ENCODE measurements around the gene UBQLN1.

Gene UBQLN1

DNA sequence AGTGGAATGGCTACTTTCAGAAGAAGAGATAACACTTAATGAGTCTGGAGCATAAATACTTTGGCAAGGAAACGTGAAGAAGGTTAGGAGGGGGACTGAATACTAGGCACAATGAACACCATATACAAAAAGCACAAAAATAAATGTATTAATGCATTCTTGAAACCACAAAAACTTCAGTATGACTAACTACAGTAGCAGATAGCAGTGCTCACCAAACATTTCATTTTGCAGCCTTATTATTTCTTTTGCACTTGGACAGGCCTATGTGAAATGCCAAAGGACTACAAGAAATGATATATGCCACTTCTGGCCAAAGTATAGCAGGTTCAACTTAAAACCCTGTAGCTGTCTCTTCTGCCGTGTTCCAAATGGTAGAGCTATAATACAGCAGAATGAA lies 26.3 kb downstream of the UBQLN1 start:
- DNase-seq: no peak

DNA sequence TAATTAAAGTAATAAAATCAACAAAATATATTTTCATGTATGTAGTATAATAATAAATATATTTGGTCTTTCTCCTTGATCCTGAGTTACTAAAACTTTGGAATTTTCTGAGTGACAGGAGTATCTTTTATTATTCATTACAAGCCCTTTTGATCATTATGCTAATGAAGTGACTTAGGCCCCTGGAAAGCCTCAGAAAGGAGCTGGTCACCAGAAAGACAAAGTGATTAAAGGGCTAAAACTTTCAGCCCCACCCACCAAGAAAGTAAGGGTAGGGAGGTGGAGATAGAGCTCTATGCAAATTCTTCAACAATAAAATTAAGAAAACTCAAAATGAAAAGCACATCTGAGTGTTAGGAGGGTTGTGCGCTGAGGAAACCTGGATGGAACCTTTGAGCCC lies 27.5 kb downstream of the UBQLN1 start:
- no peak for DNase-seq

DNA sequence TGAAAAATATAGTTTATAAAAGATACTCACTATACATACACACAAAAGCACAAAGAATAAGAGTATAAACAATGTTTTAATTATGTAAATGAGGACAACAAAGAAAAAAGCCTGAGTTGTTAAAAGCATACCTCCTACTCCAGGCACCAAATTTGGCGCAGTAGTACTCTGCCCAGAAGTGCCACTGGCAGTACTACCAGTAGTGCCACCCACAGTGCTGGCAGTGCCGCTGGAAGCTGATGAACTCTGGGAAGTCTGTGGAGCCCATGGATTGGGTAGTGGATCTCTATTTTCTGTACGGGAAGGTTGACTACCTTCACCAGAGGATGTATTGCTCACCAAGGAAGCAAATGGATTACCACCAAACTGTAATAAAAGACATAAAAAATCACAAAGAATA lies 30.2 kb downstream of the UBQLN1 start:
- DNase-seq: no peak

DNA sequence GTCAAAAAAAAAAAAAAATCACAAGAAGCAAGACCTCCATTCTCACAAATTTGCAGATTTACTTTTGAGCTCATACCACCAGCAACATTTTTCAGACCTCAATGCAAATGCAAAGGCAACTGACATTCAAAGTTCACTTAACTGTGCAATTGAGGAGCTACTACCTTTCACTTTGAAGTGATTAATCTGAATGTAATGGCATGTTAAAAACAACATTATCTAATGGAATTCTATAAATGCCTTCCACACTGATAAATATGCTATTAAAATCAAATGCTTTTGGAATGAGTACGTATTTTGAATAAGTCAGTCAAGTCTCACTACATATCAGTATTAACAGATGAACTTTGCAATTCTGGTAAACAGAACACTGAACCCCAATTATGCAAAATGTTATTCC lies 32.3 kb downstream of the UBQLN1 start:
- no peak for DNase-seq

DNA sequence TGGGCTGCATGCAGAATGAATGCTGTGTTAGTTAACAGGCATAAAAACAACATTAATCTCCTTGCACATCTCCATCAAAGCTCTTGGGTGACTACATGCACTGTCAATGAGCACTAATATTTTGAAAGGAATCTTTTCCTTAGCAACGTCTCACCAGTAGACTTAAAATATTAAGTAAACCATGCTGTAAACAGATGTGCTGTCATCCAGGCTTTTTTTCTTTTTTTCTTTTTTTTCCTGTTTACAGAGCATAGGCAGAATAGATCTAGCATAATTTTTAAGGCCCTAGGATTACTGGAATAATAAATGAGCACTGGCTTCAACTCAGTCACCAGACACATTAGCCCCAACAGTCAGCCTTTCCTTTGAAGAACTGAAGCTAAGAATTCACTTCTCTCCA lies 36.3 kb downstream of the UBQLN1 start:
- no peak for DNase-seq

DNA sequence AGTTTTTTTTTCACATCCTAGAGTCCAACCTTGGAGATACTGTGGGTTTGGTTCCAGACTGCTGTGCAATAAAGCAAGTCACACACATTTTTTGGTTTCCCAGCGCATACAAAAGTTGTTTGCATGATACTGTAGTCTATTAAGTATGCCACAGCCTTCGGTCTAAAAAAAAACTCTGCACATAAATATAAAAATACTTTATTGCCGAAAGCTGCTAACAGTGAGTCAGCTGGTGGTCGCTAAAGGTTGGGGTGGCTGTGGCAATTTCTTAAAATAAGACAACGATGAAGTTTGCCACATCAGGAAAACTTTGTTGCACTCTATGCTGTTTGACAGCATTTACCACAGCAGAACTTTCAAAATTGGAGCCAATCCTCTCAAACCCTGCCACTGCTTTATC lies 37.4 kb downstream of the UBQLN1 start:
- DNase-seq: no peak

DNA sequence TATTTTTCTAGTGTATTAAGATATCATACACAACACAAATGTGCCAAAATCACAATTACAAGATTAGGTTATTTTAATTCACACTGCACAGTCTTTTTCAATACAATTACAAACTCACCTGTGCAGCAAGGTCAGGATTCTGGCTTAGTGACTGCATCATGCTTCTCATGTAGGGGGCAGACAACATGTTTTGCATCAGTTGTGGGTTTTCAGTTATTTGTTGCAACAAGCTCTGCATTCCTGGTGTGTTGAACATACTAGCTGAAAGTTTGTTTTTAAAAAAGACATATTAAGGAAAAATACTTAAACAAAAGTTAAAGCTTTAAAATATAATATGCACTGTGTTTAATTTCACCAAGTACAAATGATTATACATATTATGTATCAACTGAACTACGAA lies 38.7 kb downstream of the UBQLN1 start:
- no peak for DNase-seq

DNA sequence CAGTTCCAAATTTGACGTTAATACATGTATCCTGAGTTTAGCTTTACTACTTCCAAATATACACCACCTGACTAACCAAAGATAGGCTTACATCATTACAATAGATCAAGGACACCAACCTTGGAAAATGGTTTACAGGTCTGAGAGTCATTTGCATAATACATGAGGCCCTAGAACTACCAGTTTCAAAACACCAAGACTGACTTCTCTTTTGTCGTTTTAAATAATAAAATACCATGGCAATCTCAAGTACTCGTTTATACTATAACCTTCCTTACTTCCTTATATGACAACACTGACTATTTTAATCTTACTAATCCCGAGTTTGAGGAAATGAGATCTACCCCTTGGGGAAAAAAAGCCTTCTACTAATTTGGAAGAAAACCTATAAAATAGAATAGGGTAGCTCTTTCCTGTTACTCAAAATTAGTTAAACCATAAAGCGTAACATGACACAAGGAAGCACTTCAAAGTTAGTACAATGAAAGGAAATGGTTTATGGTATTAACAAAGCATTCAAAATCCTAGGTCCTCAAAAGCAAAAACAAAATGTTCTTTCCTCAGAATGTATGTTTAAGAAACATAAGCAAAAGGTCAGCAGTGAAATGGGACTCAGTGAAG lies 42.1 kb downstream of the UBQLN1 start:
- no peak for DNase-seq

DNA sequence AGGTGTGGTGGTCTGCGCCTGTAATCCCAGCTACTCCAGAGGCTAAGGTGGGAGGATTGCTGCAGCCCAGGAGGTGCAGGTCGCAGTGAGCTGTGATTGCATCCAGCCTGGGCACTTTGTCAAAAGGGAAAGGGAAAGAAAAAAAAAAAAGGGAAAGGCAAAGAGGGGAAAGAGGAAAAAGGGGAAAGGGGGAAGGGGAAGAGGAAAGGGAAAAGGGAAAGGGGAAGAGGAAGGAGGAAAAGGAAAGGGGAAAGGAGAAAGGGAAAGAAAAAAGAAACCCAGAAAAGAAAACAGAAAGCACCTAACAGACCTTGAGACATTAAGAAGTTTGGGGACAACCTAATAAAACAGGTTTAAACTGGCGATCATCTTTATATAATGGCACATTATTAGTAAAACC lies 44.8 kb downstream of the UBQLN1 start:
- no peak for DNase-seq

DNA sequence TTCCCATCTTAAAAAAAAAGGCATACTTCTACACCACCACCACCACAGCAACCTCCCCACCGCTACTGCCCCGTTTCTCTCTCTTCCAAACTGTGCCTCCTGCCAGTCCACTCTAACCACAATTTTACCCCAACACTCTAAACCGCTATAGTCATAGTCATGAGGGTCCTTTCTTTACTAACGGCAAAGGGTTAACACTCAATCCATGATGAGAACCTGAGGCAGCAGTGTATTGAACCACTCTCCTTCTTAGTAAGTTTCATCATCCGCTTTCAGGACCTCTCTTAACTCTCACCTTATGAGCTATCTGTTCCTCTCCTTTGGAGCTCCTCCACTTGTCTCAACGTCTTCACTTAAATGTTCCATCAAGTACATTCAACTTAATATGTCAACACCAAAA lies 50.8 kb downstream of the UBQLN1 start:
- DNase-seq: no peak

DNA sequence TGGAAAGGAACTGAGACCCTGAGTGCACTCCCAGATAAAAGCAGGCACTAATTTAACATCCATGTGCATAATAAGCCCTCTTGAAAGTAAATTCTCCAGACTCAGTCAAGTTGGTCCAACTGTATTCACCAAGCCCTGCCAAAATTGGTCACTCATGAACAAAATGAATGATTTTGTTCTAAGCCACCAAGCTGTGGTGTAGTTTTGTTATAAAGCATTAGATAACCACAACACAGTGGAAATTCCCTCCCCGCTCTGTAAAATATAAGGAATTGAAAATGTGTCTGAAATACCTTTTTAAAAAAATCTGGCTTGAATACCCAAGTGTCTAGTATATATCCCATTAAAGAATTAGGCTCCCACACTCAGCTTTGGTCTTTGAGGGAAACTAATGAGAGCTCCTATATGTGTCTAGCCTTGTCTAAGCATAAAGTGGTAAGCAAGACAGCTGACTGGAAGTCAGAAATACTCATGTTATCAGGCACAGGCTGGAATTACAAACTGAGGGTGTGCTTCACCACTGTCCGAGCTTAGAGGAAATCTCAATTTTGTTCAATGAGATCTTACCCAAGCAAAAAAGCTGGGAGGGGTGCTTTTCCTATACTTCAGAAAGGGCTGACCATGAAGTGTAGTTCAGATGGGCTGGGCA lies 51.6 kb downstream of the UBQLN1 start:
- no peak for DNase-seq

DNA sequence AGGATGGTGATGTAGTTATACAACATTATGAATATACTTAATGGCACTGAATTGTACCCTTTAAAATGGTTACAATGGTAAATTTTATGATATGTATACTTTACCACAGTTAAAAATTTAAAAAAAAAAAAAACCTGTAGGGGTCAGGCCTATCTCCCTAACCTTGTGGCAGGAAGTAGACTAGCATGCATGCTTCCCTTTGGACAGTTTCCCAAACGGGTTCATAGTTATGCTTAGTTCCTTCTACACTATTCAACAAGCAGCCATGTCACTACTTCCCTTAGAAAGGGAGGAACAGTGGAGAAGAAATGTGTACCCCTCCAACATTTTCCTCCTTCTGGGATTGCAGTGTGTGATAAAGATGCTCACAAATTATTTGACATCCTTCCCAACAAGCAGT lies 52.3 kb downstream of the UBQLN1 start:
- DNase-seq: no peak

DNA sequence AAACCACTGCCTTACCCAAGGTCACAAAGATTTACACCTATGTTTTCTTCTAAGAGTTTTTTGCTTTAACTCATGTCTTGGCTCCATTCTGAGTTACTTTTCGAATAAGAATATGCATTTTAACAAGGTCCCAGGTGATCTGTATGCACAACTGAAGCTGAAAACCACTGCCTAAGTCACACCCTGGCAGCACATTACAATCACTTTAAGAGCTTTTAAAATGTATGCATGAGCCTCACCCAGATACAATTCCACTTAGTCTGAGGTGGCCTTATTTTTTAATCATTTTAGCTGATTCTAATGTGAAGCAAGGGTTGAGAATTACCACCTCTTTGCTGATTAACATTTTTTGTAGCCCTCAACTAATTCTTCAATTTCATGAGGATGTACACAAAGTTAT lies 55.3 kb downstream of the UBQLN1 start:
- DNase-seq: no peak

DNA sequence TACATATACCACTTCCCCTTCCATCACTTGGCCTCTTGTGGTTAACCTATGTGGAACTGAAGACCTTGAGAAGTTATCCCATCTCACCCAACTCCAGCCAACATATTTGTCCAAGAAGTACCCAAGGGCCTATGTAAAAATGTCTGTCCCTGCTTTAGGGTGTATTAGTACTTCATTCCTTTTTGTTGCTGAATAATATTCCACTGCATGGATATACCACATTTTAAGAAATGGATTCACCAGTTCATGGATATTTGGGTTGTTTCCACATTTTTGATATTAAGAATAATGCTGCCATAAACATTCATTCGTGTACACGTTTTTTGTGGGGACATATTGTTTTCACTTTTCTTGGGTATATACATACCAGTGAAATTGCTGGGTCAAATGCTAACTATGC lies 56.2 kb downstream of the UBQLN1 start:
- DNase-seq: no peak

DNA sequence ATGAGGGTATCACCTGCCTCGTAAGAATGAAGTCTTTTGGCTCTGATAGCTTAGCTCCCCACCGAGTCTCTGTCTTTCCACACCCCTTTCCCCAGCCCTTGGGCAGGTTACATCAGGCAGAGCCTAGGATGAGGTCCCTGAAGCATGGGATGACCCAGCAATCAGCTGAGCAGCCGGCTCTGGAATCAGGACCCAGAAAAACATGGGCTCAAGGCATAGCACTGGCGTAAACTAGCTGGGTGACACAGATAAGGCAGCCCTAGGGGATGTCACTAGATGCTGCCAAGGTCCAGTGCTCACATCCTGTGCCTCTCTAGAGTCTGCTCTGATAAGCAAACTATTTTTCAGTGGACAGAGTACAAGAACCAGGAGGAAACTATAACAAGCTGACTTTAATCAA lies 58.2 kb downstream of the UBQLN1 start:
- no peak for DNase-seq

DNA sequence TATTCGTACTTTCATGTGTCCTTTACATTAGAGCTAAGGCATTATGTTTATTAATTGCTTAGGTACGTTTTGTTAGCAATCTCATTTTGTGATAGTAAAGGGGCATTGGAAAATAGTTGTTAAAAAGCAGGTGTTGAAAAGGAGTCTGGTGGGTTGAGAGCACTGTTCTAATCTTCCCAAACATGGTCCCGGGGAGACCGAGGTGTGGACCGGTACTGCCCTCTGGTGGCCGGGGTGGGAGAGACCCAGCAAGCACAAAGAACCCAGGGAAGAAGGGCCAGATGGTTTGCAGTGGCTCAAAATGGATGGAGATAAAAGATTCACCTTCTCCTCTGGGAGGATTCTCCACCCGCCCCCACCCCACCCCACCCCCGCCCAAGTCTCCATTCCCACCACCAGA lies 58.7 kb downstream of the UBQLN1 start:
- no peak for DNase-seq

DNA sequence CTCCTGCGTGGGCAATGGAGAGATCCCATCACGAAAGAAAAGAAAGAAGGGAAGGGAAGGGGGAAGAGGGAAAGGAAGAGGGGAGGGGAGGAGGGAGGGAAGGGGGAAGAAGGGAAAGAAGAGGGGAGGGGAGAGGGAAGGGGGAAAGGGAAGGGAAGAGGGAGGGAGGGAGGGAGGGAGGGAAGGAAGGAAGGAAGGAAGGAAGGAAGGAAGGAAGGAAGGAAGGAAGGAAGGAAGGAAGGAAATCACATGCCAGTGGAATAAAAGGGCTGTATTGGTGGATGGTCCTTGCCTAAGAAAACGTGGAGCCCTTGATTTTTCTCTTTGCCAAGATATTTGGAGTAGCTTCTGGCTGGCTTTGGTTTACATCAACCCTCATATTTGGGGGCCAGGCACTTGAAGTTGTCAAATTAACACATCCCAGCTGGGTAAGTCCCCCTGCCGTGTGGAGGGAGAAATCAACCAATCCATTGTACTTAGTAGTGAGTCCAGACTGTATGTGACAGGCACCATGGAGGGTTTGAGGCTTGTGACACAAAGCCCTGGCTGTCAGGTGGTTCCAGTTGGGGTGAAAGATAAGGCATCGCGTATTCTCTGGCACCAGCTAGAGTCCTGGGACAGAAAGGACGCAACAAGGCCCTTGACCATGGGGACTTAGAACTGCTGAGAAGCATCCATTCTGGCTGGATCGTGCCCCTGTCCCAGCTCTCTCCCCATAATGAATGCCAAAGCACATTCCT lies 61.1 kb downstream of the UBQLN1 start:
- DNase-seq: no peak

DNA sequence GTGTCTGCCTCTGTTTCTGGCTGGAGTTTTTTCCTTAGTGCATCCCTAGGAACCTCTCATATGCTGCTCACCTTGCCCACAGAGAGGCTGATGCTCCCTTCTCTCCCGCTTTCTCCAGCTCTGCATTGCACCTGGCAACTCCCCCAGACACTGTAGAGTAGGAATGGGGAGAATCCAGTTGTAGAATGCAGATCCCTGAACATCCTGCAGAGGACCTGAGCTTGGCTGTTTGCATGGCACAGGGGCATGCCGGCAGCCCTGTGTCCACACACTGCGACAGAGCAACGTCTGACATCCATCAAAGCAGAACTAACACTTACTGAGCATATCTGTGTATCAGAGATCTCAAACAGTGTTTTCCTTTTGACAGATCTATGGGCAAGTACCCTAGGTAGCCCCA lies 65.0 kb downstream of the UBQLN1 start:
- no peak for DNase-seq

DNA sequence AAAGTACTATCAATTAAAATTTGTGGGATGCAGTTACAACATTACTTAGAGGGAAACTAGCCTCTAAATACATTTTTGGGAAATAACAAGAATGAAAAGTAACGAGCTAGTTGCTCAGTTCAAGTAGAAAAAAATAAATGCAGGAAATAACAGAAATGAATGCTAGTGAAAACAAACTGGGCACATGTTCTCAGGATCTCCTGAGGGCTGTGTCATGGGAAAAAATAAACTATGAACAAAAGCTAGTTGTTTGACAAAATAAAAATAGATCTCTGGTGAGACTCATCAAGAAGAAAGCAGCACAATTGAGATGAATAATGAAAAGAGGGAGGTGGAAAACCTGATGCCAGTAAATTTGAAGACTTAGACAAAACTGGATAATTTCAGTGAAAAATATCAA lies 68.5 kb downstream of the UBQLN1 start:
- no peak for DNase-seq

DNA sequence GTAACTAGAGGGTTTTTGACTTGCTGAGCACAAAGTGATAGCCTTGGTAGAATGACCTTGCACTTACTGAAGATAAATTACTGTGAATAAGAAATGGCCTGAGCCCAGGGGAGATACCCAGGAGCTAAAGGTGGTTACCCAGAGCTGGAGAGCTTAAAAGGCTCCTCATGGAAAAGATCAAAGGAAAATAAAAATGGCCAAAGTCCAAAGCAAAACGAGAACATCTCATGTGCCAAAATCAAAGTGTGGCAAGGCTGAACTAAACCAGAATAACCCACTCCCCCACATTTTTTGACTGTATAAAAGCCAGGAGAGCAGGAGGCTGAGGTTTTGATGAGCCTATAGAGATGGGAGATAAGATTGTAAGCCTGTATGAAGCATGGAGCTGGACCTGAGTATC lies 70.4 kb downstream of the UBQLN1 start:
- no peak for DNase-seq

DNA sequence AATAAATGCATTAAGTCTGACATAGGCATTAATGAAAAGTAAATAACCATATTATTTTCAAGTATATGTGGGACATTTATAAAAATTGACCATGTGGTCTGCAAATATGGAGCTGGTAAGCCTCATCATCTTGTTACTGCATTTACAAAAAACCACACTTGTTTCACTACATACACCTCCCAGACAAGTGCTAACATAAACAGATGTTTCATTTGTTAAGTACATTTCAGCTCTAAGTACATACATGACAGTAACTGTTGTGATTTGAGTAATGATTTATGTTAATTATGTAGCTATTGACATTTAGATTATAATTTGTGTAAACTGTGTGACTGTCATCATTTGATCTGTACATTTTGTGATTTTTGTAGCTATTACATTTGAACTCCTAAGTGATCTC lies 70.9 kb downstream of the UBQLN1 start:
- no peak for DNase-seq

DNA sequence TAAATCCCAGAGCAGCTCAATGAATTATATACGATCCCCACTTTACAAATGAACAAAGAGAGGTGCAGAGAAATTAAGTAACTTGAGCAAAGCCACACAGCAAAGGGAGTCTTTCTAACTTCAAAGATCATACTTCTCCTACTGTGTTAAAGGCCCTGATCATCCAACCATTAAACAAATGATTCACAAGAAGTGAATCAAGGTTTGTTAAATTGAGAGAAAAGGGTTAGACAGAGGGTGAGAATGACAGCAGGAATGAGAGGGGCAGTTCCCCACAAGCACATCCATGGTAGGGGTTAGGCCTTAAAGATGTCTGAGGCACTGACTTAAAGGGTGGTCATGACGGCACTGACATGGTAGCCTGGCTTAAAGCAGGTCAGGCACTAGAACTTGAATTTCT lies 74.1 kb downstream of the UBQLN1 start:
- no peak for DNase-seq

DNA sequence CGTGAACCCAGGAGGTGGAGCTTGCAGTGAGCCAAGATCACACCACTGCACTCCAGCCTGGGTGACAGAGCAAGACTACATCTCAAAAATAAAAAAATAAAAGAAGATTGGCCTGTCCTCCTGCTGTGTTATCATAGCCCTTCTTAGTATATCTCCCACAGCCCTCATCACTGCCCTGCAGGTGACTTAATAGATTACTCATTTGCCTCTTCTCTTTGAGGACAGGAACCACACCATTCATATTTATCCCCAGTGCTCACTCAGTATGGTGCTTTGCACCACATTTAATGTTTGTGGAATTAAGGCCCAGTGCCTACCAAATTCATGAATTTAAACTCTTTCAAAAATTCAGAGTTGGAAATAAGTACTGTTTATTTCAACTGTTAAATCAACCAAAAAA lies 74.5 kb downstream of the UBQLN1 start:
- DNase-seq: no peak

DNA sequence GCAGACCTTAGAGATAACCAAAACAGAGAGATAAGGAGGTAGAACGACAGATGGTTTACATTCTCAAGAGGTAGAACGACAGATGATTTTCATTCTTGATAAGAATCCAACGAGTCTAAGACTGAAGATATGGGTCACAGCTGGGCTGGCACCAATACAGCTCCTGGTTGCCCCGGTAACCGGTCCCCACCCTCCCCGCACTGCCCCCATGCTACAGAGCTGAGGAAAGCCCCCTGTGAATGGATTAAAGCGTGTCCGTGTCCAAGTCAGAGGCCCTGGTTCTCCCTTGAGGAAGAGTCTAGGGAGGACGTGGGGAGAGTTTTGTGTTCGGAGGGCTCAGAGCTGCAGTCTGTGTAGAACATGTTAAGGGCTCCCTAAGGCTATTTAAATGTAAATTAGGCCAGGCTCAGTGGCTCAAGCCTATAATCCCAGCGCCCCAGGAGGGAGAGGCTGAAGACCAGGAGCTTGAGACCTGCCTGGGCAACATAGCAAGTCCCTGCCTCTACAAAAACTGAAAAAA lies 76.8 kb downstream of the UBQLN1 start:
- no peak for DNase-seq
